ENCODE results near the gene RAB35. TPM values are rescaled to one million over a fixed set of nuclear protein-coding genes. Genes with fewer than 3 reads are reported as not detected.

The RAB35 gene
- total and polyA plus RNA-seq, 9 of the 15 experiments (the other 6 are each of a cell fraction or from before 2014, with no cell fraction given), result 0.65 to 76.3 (median 38.9) TPM

GRCh38 chr12:120141336-120141735 is 24.8 kb upstream of the RAB35 start:
- Histone ChIP-seq H3K36me3 (ENCODE audit: control insufficient read depth, insufficient read depth, low read length) (peaks cover 95% of the 10 kb centered on the region), H3K79me2 (ENCODE audit: control insufficient read depth, insufficient read depth, low read length) (no peaks in the 10 kb centered on the region), H3K4me1 (replicated peaks in 1 of 2; ENCODE audit: control insufficient read depth in 2 of 2, insufficient read depth in 2 of 2, low read length in 2 of 2) (no peaks in the 10 kb centered on the region), H3K4me2 (ENCODE audit: insufficient read depth, low read length) (no peak overlapping the region), H3K9ac (ENCODE audit: insufficient read depth in 1 of 2, low read depth in 2 of 2, low read length in 2 of 2) (no peak overlapping the region), H3K9me1 (ENCODE audit: control insufficient read depth, insufficient read depth, low read length) (no peaks in the 10 kb centered on the region), H4K20me1 (replicated peaks; ENCODE audit: control insufficient read depth, insufficient read depth, low read length) (no peaks in the 10 kb centered on the region), H2AFZ (ENCODE audit: low read depth, low read length) (no peak overlapping the region), H3K4me3 (no peak overlapping the region), H3K27ac (ENCODE audit: extremely low read depth, low read depth, low read length) (no peak overlapping the region), H3K27me3 (ENCODE audit: control insufficient read depth in 2 of 2, insufficient read depth in 2 of 2, low read length in 2 of 2) (no peaks in the 10 kb centered on the region), H3K9me3 (replicated peaks; ENCODE audit: control insufficient read depth, insufficient read depth, low read depth, low read length) (no peaks in the 10 kb centered on the region)
- DNase-seq (ENCODE audit: extremely low read depth in 1 of 4, low spot score in 3 of 4) (no peak), FAIRE-seq (no peak), ATAC-seq (no peak)
- in situ Hi-C loops (cut with MboI) (loop anchor here (5.0 kb wide), 1 partner anchor 46 kb away; no protein-coding TSS in a partner anchor), intact Hi-C loops (cut with micrococcal nuclease) (no loop called here)
- ChIA-PET CTCF (ENCODE audit: low intra/inter-chr PET ratio) (no interaction called here), POLR2A (interaction anchor here (1.0 kb wide), 1 partner anchor 9 kb away, joined by 3 read pairs; no protein-coding TSS in a partner anchor)
- BruUV-seq (replicated peaks), result no TSS peak
- no peak for TF ChIP-seq RFX5 (IDR thresholded peaks at IDR 0.05; ENCODE audit: low read depth, low read length)
- no peak for TF ChIP-seq ZNF133 (CRISPR knock-in tag; IDR thresholded peaks at IDR 0.05)
- TF ChIP-seq ZNF316 (IDR thresholded peaks at IDR 0.05), result no peak
- TF ChIP-seq SMAD4 (CRISPR knock-in tag; conservative IDR thresholded peaks at IDR 0.05), result no peak
- no peak for TF ChIP-seq ZFP36 (IDR thresholded peaks at IDR 0.05; ENCODE audit: low read depth, low read length, partially characterized antibody)
- no peak for TF ChIP-seq ZBTB49 (CRISPR knock-in tag; IDR thresholded peaks at IDR 0.05; ENCODE audit: borderline replicate concordance)
- TF ChIP-seq CBFB (CRISPR knock-in tag; IDR thresholded peaks at IDR 0.05), result no peak
- TF ChIP-seq ZHX1 (conservative IDR thresholded peaks at IDR 0.05; ENCODE audit: low read length), result no peak
- WGBS (ENCODE audit: insufficient coverage, low coverage, missing lambda C conversion rate), result 90% methylated on average over 6 of the region's 6 CpGs
